ENCODE results near the gene PCDHGA6. TPM values are rescaled to one million over a fixed set of nuclear protein-coding genes. Genes with fewer than 3 reads are reported as not detected.

The PCDHGA6 gene
- total and polyA plus RNA-seq, 3 experiments from 2014 or later, result 0.06 to 0.22 (median 0.15) TPM

- no peaks in the 10 kb centered on the region for H3K36me3 ChIP-seq (ENCODE audit: insufficient read depth, low read length)
- peaks cover 20 to 63% (median 51%) of the 10 kb centered on the region in 5 donors for H3K9me3 Mint-ChIP-seq
- no peaks in the 10 kb centered on the region for H3K4me1 ChIP-seq (ENCODE audit: insufficient read depth, low read length)
- H3K9me3 ChIP-seq (ENCODE audit: low read length), result peaks cover 13% of the 10 kb centered on the region
- DNase-seq, result no peak
- H3K36me3 Mint-ChIP-seq, result peaks cover 0 to 13% (median 3%) of the 10 kb centered on the region in 3 donors
- no peak overlapping the region for H3K4me3 ChIP-seq (ENCODE audit: low read length)
- peaks cover 72 to 79% of the 10 kb centered on the region in 2 donors for H3K27me3 Mint-ChIP-seq
- H3K4me3 Mint-ChIP-seq, result peak overlapping the region; percentile 68 to 81 (median 73)
- peak overlapping the region in 2 of 8 donors; percentile 23 to 64 for H3K27ac Mint-ChIP-seq
- H3K27me3 ChIP-seq (ENCODE audit: insufficient read depth, low read length, poor library complexity, severe bottlenecking), result peaks cover 42% of the 10 kb centered on the region
- POLR2A ChIA-PET, result no interaction called here
- CTCF ChIA-PET, result interaction anchor here (1.2 kb wide), 1 partner anchor 101 kb away, joined by 3 read pairs; the partner anchor contains the start of gene TAF7
- no peak overlapping the region for H3K27ac ChIP-seq (ENCODE audit: low read depth, low read length)
- peaks cover 7 to 17% (median 11%) of the 10 kb centered on the region in 3 donors for H3K4me1 Mint-ChIP-seq
These were observed 47.8 kb downstream of the PCDHGA6 start for GRCh38 chr5:141421489-141421855.

DNA sequence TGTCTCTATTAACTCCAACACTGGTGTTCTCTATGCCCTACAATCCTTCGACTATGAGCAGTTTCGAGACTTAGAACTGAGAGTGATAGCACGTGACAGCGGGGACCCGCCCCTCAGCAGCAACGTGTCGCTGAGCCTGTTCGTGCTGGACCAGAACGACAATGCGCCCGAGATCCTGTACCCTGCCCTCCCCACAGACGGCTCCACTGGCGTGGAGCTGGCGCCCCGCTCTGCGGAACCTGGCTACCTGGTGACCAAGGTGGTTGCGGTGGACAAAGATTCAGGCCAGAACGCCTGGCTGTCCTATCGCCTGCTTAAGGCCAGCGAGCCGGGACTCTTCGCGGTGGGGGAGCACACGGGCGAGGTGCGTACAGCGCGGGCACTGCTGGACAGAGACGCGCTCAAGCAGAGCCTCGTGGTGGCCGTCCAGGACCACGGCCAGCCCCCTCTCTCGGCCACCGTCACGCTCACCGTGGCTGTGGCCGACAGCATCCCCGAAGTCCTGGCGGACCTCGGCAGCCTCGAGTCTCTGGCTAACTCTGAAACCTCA is 49.1 kb downstream of the PCDHGA6 start:
- no peak overlapping the region for H3K4me3 ChIP-seq (ENCODE audit: low read length)
- Mint-ChIP-seq H3K4me1 (peaks cover 6 to 16% (median 10%) of the 10 kb centered on the region in 3 donors), H3K36me3 (peaks cover 0 to 13% (median 3%) of the 10 kb centered on the region in 3 donors), H3K27me3 (peaks cover 77% of the 10 kb centered on the region in 2 donors), H3K4me3 (peak overlapping the region in 2 of 7 donors; percentile 18 to 39), H3K9me3 (peaks cover 20 to 62% (median 53%) of the 10 kb centered on the region in 5 donors), H3K27ac (no peak overlapping the region)
- H3K9me3 ChIP-seq (ENCODE audit: low read length), result peaks cover 13% of the 10 kb centered on the region
- no peaks in the 10 kb centered on the region for H3K4me1 ChIP-seq (ENCODE audit: insufficient read depth, low read length)
- POLR2A ChIA-PET, result no interaction called here
- peaks cover 35% of the 10 kb centered on the region for H3K27me3 ChIP-seq (ENCODE audit: insufficient read depth, low read length, poor library complexity, severe bottlenecking)
- no peak overlapping the region for H3K27ac ChIP-seq (ENCODE audit: low read depth, low read length)
- CTCF ChIA-PET, result no interaction called here
- no peaks in the 10 kb centered on the region for H3K36me3 ChIP-seq (ENCODE audit: insufficient read depth, low read length)
- no peak for DNase-seq

DNA sequence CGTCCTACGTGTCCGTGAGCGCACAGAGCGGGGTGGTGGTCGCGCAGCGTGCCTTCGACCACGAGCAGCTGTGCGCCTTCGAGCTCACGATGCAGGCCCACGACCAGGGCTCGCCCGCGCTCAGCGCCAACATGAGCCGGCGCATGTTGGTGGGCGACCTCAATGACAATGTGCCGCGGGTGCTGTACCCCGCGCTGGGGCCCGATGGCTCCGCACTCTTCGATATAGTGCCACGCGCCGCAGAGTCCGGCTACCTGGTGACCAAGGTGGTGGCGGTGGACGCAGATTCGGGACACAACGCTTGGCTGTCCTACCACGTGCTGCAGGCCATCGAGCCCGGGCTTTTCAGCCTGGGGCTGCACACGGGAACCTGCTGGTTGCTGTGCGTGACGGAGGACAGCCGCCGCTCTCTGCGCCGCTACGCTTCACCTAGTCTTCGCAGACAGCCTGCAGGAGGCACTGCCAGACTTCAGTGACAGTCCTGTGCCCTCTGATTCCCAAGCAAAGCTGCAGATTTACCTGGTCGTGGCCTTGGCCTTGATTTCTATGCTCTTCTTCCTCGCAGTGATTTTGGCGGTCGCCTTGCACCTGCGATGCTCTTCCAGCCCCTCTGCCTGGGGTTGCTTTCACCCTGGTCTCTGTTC is 54.2 kb downstream of the PCDHGA6 start:
- peaks cover 70 to 72% of the 10 kb centered on the region in 2 donors for H3K27me3 Mint-ChIP-seq
- peaks cover 8% of the 10 kb centered on the region for H3K27me3 ChIP-seq (ENCODE audit: insufficient read depth, low read length, poor library complexity, severe bottlenecking)
- POLR2A ChIA-PET, result no interaction called here

More for the DNA sequence above, 54.2 kb downstream of the PCDHGA6 start:
- peaks cover 17 to 54% (median 52%) of the 10 kb centered on the region in 5 donors for H3K9me3 Mint-ChIP-seq
- no peak overlapping the region for H3K4me3 ChIP-seq (ENCODE audit: low read length)
- DNase-seq, result no peak
- peaks cover 8 to 11% (median 10%) of the 10 kb centered on the region in 3 donors for H3K4me1 Mint-ChIP-seq
- no peak overlapping the region for H3K27ac ChIP-seq (ENCODE audit: low read depth, low read length)
- no peak overlapping the region for H3K27ac Mint-ChIP-seq
- CTCF ChIA-PET, result no interaction called here
- H3K36me3 Mint-ChIP-seq, result peaks cover 0 to 5% (median 0%) of the 10 kb centered on the region in 3 donors
- no peak overlapping the region for H3K4me3 Mint-ChIP-seq
- H3K36me3 ChIP-seq (ENCODE audit: insufficient read depth, low read length), result no peaks in the 10 kb centered on the region
- peaks cover 9% of the 10 kb centered on the region for H3K9me3 ChIP-seq (ENCODE audit: low read length)
- no peaks in the 10 kb centered on the region for H3K4me1 ChIP-seq (ENCODE audit: insufficient read depth, low read length)

Other genes starting within 250 kb of the PCDHGA6 start
Only the 30 nearest of the 36 such genes appear.
- not detected for gene PCDHB9, start 186.7 kb upstream of the PCDHGA6 start, total RNA-seq
- not detected for gene PCDHB9, start 186.7 kb upstream of the PCDHGA6 start, polyA plus RNA-seq
- gene PCDHB10, start 181.5 kb upstream of the PCDHGA6 start, total RNA-seq, result not detected
- gene PCDHB10, start 181.5 kb upstream of the PCDHGA6 start, polyA plus RNA-seq, result not detected
- not detected for gene PCDHB11, start 174.3 kb upstream of the PCDHGA6 start, total RNA-seq
- gene PCDHB11, start 174.3 kb upstream of the PCDHGA6 start, polyA plus RNA-seq, result not detected
- gene PCDHB12, start 165.2 kb upstream of the PCDHGA6 start, total RNA-seq, result not detected
- gene PCDHB12, start 165.2 kb upstream of the PCDHGA6 start, polyA plus RNA-seq, result not detected
- under 1 TPM in 1 of 2 experiments, not detected in 1; 0.04 TPM for gene PCDHB13, start 160.0 kb upstream of the PCDHGA6 start, total RNA-seq
- gene PCDHB13, start 160.0 kb upstream of the PCDHGA6 start, polyA plus RNA-seq, result not detected
- under 1 TPM in 1 of 2 experiments, not detected in 1; 0.09 TPM for gene PCDHB14, start 150.5 kb upstream of the PCDHGA6 start, total RNA-seq
- not detected for gene PCDHB14, start 150.5 kb upstream of the PCDHGA6 start, polyA plus RNA-seq
- not detected for gene PCDHB15, start 128.5 kb upstream of the PCDHGA6 start, total RNA-seq
- gene PCDHB15, start 128.5 kb upstream of the PCDHGA6 start, polyA plus RNA-seq, result not detected
- under 1 TPM; 0.31 to 0.35 TPM for gene SLC25A2, start 69.8 kb upstream of the PCDHGA6 start, total RNA-seq
- not detected for gene SLC25A2, start 69.8 kb upstream of the PCDHGA6 start, polyA plus RNA-seq
- 10 to 100 TPM; 70.9 to 72.2 TPM for gene TAF7, start 53.1 kb upstream of the PCDHGA6 start, total RNA-seq
- 196 TPM for gene TAF7, start 53.1 kb upstream of the PCDHGA6 start, polyA plus RNA-seq
- under 1 TPM; 0.07 to 0.09 TPM for gene PCDHGA1, start 43.4 kb upstream of the PCDHGA6 start, total RNA-seq
- not detected for gene PCDHGA1, start 43.4 kb upstream of the PCDHGA6 start, polyA plus RNA-seq
- under 1 TPM in 1 of 2 experiments, not detected in 1; 0.07 TPM for gene PCDHGA2, start 35.1 kb upstream of the PCDHGA6 start, total RNA-seq
- gene PCDHGA2, start 35.1 kb upstream of the PCDHGA6 start, polyA plus RNA-seq, result not detected
- not detected for gene PCDHGA3, start 30.1 kb upstream of the PCDHGA6 start, total RNA-seq
- gene PCDHGA3, start 30.1 kb upstream of the PCDHGA6 start, polyA plus RNA-seq, result not detected
- not detected for gene PCDHGB1, start 23.8 kb upstream of the PCDHGA6 start, total RNA-seq
- not detected for gene PCDHGB1, start 23.8 kb upstream of the PCDHGA6 start, polyA plus RNA-seq
- gene PCDHGA4, start 18.9 kb upstream of the PCDHGA6 start, total RNA-seq, result under 1 TPM; 0.09 to 0.16 TPM
- gene PCDHGA4, start 18.9 kb upstream of the PCDHGA6 start, polyA plus RNA-seq, result not detected
- under 1 TPM; 0.33 to 0.40 TPM for gene PCDHGB2, start 13.9 kb upstream of the PCDHGA6 start, total RNA-seq
- gene PCDHGB2, start 13.9 kb upstream of the PCDHGA6 start, polyA plus RNA-seq, result 0.09 TPM
- gene PCDHGA5, start 9.7 kb upstream of the PCDHGA6 start, total RNA-seq, result under 1 TPM; 0.09 to 0.11 TPM
- gene PCDHGA5, start 9.7 kb upstream of the PCDHGA6 start, polyA plus RNA-seq, result not detected
- under 1 TPM; 0.18 to 0.28 TPM for gene PCDHGB3, start 3.6 kb upstream of the PCDHGA6 start, total RNA-seq
- not detected for gene PCDHGB3, start 3.6 kb upstream of the PCDHGA6 start, polyA plus RNA-seq
- gene PCDHGA7, start 8.9 kb downstream of the PCDHGA6 start, total RNA-seq, result under 1 TPM in 1 of 2 experiments, not detected in 1; 0.09 TPM
- not detected for gene PCDHGA7, start 8.9 kb downstream of the PCDHGA6 start, polyA plus RNA-seq
- under 1 TPM in 1 of 2 experiments, not detected in 1; 0.13 TPM for gene PCDHGB4, start 13.8 kb downstream of the PCDHGA6 start, total RNA-seq
- gene PCDHGB4, start 13.8 kb downstream of the PCDHGA6 start, polyA plus RNA-seq, result 0.08 TPM
- gene PCDHGA8, start 18.7 kb downstream of the PCDHGA6 start, total RNA-seq, result under 1 TPM in 1 of 2 experiments, not detected in 1; 0.04 TPM
- gene PCDHGA8, start 18.7 kb downstream of the PCDHGA6 start, polyA plus RNA-seq, result not detected
- gene PCDHGB5, start 24.1 kb downstream of the PCDHGA6 start, total RNA-seq, result under 1 TPM; 0.22 to 0.27 TPM
- gene PCDHGB5, start 24.1 kb downstream of the PCDHGA6 start, polyA plus RNA-seq, result 0.14 TPM
- gene PCDHGA9, start 28.9 kb downstream of the PCDHGA6 start, total RNA-seq, result under 1 TPM in 1 of 2 experiments, not detected in 1; 0.09 TPM
- gene PCDHGA9, start 28.9 kb downstream of the PCDHGA6 start, polyA plus RNA-seq, result not detected
- gene PCDHGB6, start 34.1 kb downstream of the PCDHGA6 start, total RNA-seq, result under 1 TPM; 0.11 to 0.13 TPM
- gene PCDHGB6, start 34.1 kb downstream of the PCDHGA6 start, polyA plus RNA-seq, result 0.25 TPM
- under 1 TPM; 0.16 to 0.20 TPM for gene PCDHGA10, start 39.1 kb downstream of the PCDHGA6 start, total RNA-seq
- 0.07 TPM for gene PCDHGA10, start 39.1 kb downstream of the PCDHGA6 start, polyA plus RNA-seq
- under 1 TPM in 1 of 2 experiments, not detected in 1; 0.11 TPM for gene PCDHGB7, start 43.8 kb downstream of the PCDHGA6 start, total RNA-seq
- gene PCDHGB7, start 43.8 kb downstream of the PCDHGA6 start, polyA plus RNA-seq, result not detected
- under 1 TPM in 1 of 2 experiments, not detected in 1; 0.13 TPM for gene PCDHGA11, start 47.2 kb downstream of the PCDHGA6 start, total RNA-seq
- gene PCDHGA11, start 47.2 kb downstream of the PCDHGA6 start, polyA plus RNA-seq, result 0.09 TPM
- under 1 TPM in 1 of 2 experiments, not detected in 1; 0.09 TPM for gene PCDHGA12, start 56.6 kb downstream of the PCDHGA6 start, total RNA-seq
- gene PCDHGA12, start 56.6 kb downstream of the PCDHGA6 start, polyA plus RNA-seq, result not detected
- gene PCDHGC3, start 102.1 kb downstream of the PCDHGA6 start, total RNA-seq, result under 1 TPM; 0.11 to 0.15 TPM
- not detected for gene PCDHGC3, start 102.1 kb downstream of the PCDHGA6 start, polyA plus RNA-seq
- gene PCDHGC4, start 111.1 kb downstream of the PCDHGA6 start, total RNA-seq, result not detected
- not detected for gene PCDHGC4, start 111.1 kb downstream of the PCDHGA6 start, polyA plus RNA-seq
- not detected for gene PCDHGC5, start 115.2 kb downstream of the PCDHGA6 start, total RNA-seq
- gene PCDHGC5, start 115.2 kb downstream of the PCDHGA6 start, polyA plus RNA-seq, result not detected